Fibroblast of villous mesenchyme (primary cell): Measurements from ENCODE around the gene IL36B. TPM values are rescaled to one million over a fixed set of nuclear protein-coding genes. Genes with fewer than 3 reads are reported as not detected.

Source experiments
- DNase-seq: peaks from one replicate; pipeline ENCODE4 v3.0.0-alpha.2; 2010; ENCODE audit warnings: low read depth
- H3K4me3 ChIP-seq: 2 replicates; pipeline ENCODE4 v1.5.1; 2011; ENCODE audit warnings: low read depth, mild to moderate bottlenecking, low read length
- total RNA-seq: library from RNA; depleted of rRNA; stranded (reverse); fragments of >200 nt; gene quantifications from 2 replicates; pipeline ENCODE4 v1.2.3, GENCODE V29; 2012
- TF ChIP-seq, protein P1 (sequence below): IDR thresholded peaks from 2 replicates; pipeline ENCODE4 v1.5.1; 2012; ENCODE audit warnings: low read depth, mild to moderate bottlenecking, low read length; ENCODE audit not compliant: insufficient read depth

The IL36B gene
- total RNA-seq, 1 donor = not detected

GRCh38 chr2:113075600-113075999 lies 22.9 kb upstream of the IL36B start:
- no peak for DNase-seq
- TF ChIP-seq, protein P1, sequence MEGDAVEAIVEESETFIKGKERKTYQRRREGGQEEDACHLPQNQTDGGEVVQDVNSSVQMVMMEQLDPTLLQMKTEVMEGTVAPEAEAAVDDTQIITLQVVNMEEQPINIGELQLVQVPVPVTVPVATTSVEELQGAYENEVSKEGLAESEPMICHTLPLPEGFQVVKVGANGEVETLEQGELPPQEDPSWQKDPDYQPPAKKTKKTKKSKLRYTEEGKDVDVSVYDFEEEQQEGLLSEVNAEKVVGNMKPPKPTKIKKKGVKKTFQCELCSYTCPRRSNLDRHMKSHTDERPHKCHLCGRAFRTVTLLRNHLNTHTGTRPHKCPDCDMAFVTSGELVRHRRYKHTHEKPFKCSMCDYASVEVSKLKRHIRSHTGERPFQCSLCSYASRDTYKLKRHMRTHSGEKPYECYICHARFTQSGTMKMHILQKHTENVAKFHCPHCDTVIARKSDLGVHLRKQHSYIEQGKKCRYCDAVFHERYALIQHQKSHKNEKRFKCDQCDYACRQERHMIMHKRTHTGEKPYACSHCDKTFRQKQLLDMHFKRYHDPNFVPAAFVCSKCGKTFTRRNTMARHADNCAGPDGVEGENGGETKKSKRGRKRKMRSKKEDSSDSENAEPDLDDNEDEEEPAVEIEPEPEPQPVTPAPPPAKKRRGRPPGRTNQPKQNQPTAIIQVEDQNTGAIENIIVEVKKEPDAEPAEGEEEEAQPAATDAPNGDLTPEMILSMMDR = no peak
- H3K4me3 ChIP-seq = no peak overlapping the region

DNA sequence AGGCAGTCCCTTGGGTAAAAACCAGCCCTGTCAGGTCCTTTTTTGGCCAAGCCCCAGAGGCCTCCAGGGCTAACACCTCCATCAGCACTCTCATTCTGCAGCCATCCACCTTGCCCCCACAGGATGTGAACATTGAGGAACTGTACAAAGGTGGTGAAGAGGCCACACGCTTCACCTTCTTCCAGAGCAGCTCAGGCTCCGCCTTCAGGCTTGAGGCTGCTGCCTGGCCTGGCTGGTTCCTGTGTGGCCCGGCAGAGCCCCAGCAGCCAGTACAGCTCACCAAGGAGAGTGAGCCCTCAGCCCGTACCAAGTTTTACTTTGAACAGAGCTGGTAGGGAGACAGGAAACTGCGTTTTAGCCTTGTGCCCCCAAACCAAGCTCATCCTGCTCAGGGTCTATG lies 22.4 kb upstream of the IL36B start:
- no peak overlapping the region for H3K4me3 ChIP-seq
- TF ChIP-seq, protein P1 = no peak
- no peak for DNase-seq

DNA sequence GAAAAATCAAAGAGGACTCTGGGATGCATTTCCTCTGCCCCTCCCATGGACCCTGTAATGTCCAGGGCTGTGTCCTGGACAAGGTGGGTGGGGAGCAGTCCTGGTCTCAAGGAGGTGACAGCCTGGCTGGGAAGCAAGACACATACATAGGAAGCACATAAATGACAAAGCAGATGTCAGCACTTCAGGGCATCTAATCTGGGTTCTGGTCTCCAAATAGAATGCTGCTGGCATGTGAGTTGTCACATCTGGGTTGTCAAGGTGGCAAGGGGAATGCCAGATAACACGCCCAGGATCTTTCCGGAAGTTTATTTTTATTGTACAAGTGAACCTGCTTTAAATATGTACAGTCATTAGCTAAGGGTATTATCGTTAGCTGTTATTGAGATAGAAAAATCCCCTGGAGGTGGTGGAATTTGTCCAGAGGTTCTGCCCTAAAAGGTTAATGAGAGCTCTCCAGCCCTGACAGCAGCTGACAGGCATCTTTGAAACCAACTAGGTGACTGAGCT lies 20.7 kb upstream of the IL36B start:
- H3K4me3 ChIP-seq = no peak overlapping the region
- TF ChIP-seq, protein P1 = no peak
- no peak for DNase-seq

GRCh38 chr2:113072584-113072983 lies 19.9 kb upstream of the IL36B start:
- TF ChIP-seq, protein P1 = no peak
- H3K4me3 ChIP-seq = no peak overlapping the region
- DNase-seq = no peak

DNA sequence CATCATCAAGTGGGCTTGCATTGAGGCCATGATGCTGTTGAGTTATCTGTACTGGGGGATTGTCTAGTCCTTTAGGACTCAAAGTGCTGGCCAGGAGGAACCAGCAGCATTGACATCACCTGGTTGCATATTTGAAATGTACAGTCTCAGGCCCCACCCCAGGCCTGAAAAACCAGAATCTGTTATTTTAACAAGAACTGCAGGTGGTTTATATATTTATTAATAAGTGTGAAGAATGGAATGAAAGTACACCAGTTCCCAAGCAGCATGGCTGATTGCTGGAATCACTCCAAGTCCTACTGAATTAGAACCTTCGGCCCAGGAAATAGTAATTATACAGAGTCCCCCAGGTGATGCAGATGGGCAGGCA lies 17.9 kb upstream of the IL36B start:
- TF ChIP-seq, protein P1 = no peak
- no peak for DNase-seq
- no peak overlapping the region for H3K4me3 ChIP-seq

GRCh38 chr2:113069676-113070605 lies 17.3 kb upstream of the IL36B start:
- no peak for DNase-seq
- H3K4me3 ChIP-seq = no peak overlapping the region
- TF ChIP-seq, protein P1 = no peak
